HEK293T (cell line): ENCODE measurements around the gene C1GALT1.

Source experiments
- CTCF ChIA-PET: fragments of 350-600 bp; formaldehyde crosslinking; extraction: SDS; loops from one replicate; lab custom pipeline; 2021; ENCODE audit warnings: antibody characterized with exemption, inconsistent platforms; lab: Yijun Ruan, JAX
- POLR2A ChIA-PET: fragments of 350-600 bp; formaldehyde crosslinking; extraction: SDS; loops from one replicate; lab custom pipeline; 2020; ENCODE audit warnings: antibody characterized with exemption, inconsistent platforms; lab: Yijun Ruan, JAX
- DNase-seq: peaks from one replicate; pipeline ENCODE4 v3.0.0; 2012; ENCODE audit warnings: mixed read lengths; ENCODE audit errors: extremely low spot score
- ARNT ChIP-seq: fragments of 450-650 bp; IDR thresholded peaks from 2 replicates; pipeline ENCODE4 v1.6.1; 2017; ENCODE audit warnings: mild to moderate bottlenecking
- BHLHE40 ChIP-seq: fragments of 450-650 bp; IDR thresholded peaks from 2 replicates; pipeline ENCODE4 v1.6.1; 2016; ENCODE audit warnings: mild to moderate bottlenecking, moderate library complexity, borderline replicate concordance
- CTBP1 ChIP-seq: fragments of 450-650 bp; IDR thresholded peaks from 2 replicates; pipeline ENCODE4 v1.6.1; 2016; ENCODE audit warnings: borderline replicate concordance
- ELF4 ChIP-seq: fragments of 450-650 bp; IDR thresholded peaks from 2 replicates; pipeline ENCODE4 v1.6.1; 2017; ENCODE audit warnings: antibody characterized with exemption
- FOXA1 ChIP-seq: fragments of 450-650 bp; IDR thresholded peaks from 2 replicates; pipeline ENCODE4 v1.6.1; 2016; ENCODE audit warnings: mild to moderate bottlenecking
- FOXK2 ChIP-seq: fragments of 450-650 bp; IDR thresholded peaks from 2 replicates; pipeline ENCODE4 v1.6.1; 2016; ENCODE audit warnings: mild to moderate bottlenecking
- FOXM1 ChIP-seq: fragments of 450-650 bp; IDR thresholded peaks from 2 replicates; pipeline ENCODE4 v1.6.1; 2017; ENCODE audit warnings: mild to moderate bottlenecking, borderline replicate concordance
- HDGF ChIP-seq: fragments of 450-650 bp; IDR thresholded peaks from 2 replicates; pipeline ENCODE4 v1.6.1; 2017; ENCODE audit warnings: antibody characterized with exemption, borderline replicate concordance
- L3MBTL2 ChIP-seq: fragments of 450-650 bp; conservative IDR thresholded peaks from 2 replicates; pipeline ENCODE4 v1.6.1; 2016; ENCODE audit warnings: mild to moderate bottlenecking
- LEF1 ChIP-seq: fragments of 450-650 bp; IDR thresholded peaks from 2 replicates; pipeline ENCODE4 v1.6.1; 2017; ENCODE audit warnings: mild to moderate bottlenecking, borderline replicate concordance
- NFRKB ChIP-seq: fragments of 450-650 bp; IDR thresholded peaks from 2 replicates; pipeline ENCODE4 v1.6.1; 2016; ENCODE audit warnings: mild to moderate bottlenecking, moderate library complexity
- PKNOX1 ChIP-seq: fragments of 450-650 bp; IDR thresholded peaks from 2 replicates; pipeline ENCODE4 v1.6.1; 2016
- SP1 ChIP-seq: fragments of 450-650 bp; IDR thresholded peaks from 2 replicates; pipeline ENCODE4 v1.6.1; 2017
- SUZ12 ChIP-seq: fragments of 450-650 bp; IDR thresholded peaks from 2 replicates; pipeline ENCODE4 v1.6.1; 2016; ENCODE audit warnings: mild to moderate bottlenecking
- TARDBP ChIP-seq: fragments of 450-650 bp; IDR thresholded peaks from 2 replicates; pipeline ENCODE4 v1.6.1; 2016
- ZNF384 ChIP-seq: fragments of 450-650 bp; IDR thresholded peaks from 2 replicates; pipeline ENCODE4 v1.6.1; 2016

The C1GALT1 gene

GRCh38 chr7:7201578-7202374, 19.4 kb downstream of the C1GALT1 start:
- ChIA-PET POLR2A (no interaction called here), CTCF (no interaction called here)
- no peak for DNase-seq
- TF ChIP-seq CTBP1 (no peak), SP1 (no peak)

- no peak for DNase-seq
- ChIA-PET CTCF (no interaction called here), POLR2A (no interaction called here)
- TF ChIP-seq L3MBTL2, result no peak
- TF ChIP-seq TARDBP, result no peak
- no peak for TF ChIP-seq ZNF384
- TF ChIP-seq FOXK2, result no peak
- TF ChIP-seq NFRKB, result no peak
- no peak for TF ChIP-seq ARNT
- TF ChIP-seq SP1, result no peak
- TF ChIP-seq CTBP1, result no peak
- no peak for TF ChIP-seq FOXA1
- no peak for TF ChIP-seq BHLHE40
- no peak for TF ChIP-seq SUZ12
- no peak for TF ChIP-seq LEF1
- no peak for TF ChIP-seq PKNOX1
- no peak for TF ChIP-seq ELF4
- TF ChIP-seq FOXM1, result no peak
- no peak for TF ChIP-seq HDGF
These were observed 20.0 kb downstream of the C1GALT1 start for GRCh38 chr7:7202375-7202720.

GRCh38 chr7:7203813-7204575, 21.6 kb downstream of the C1GALT1 start:
- ChIA-PET POLR2A (no interaction called here), CTCF (no interaction called here)

GRCh38 chr7:7207876-7208275, 25.5 kb downstream of the C1GALT1 start:
- no peak for TF ChIP-seq ZNF384
- TF ChIP-seq L3MBTL2, result no peak
- TF ChIP-seq ELF4, result no peak
- TF ChIP-seq HDGF, result no peak
- no peak for TF ChIP-seq BHLHE40
- TF ChIP-seq CTBP1, result no peak
- no peak for TF ChIP-seq TARDBP
- no peak for TF ChIP-seq PKNOX1
- no peak for TF ChIP-seq ARNT
- CTCF ChIA-PET, result no interaction called here
- no peak for DNase-seq
- POLR2A ChIA-PET, result no interaction called here

More at GRCh38 chr7:7203813-7204575, 21.6 kb downstream of the C1GALT1 start:
- no peak for TF ChIP-seq HDGF
- no peak for DNase-seq

- TF ChIP-seq ZNF384 (no peak), BHLHE40 (no peak), TARDBP (no peak), L3MBTL2 (no peak), NFRKB (no peak), LEF1 (no peak), SP1 (no peak), ELF4 (no peak), FOXA1 (no peak), CTBP1 (no peak), SUZ12 (no peak), FOXK2 (no peak)
- CTCF ChIA-PET, result no interaction called here
These were observed 26.2 kb downstream of the C1GALT1 start for GRCh38 chr7:7208520-7208919.

GRCh38 chr7:7209412-7210050, 27.2 kb downstream of the C1GALT1 start:
- TF ChIP-seq LEF1 (no peak), ARNT (no peak), ELF4 (no peak), CTBP1 (no peak), FOXM1 (no peak), FOXA1 (no peak), FOXK2 (no peak), BHLHE40 (no peak), PKNOX1 (no peak), NFRKB (no peak), L3MBTL2 (no peak), ZNF384 (no peak)
- DNase-seq, result no peak
- POLR2A ChIA-PET, result no interaction called here
- CTCF ChIA-PET, result interaction anchor here (0.6 kb wide), 1 partner anchor 107 kb away, joined by 3 read pairs; no protein-coding TSS in a partner anchor

More at GRCh38 chr7:7208520-7208919, 26.2 kb downstream of the C1GALT1 start:
- no peak for DNase-seq
- POLR2A ChIA-PET, result no interaction called here
